HCT116 (cell line): ENCODE results near the gene COPS8. TPM values are rescaled to one million over a fixed set of nuclear protein-coding genes. Genes with fewer than 3 reads are reported as not detected.

ENCODE experiments used
- ATAC-seq: fragments of 200-7000 bp; cut with Tn5 transposase; 2 replicates; pipeline ENCODE4 v1.9.1; 2020; ENCODE audit warnings: mild to moderate bottlenecking, moderate library complexity
- BruUV-seq: library from RNA; stranded (reverse); fragments of 400-500 nt; replicated peaks from 2 replicates; lab custom pipeline; 2021; lab: Mats Ljungman, UMichigan
- CTCF ChIA-PET: fragments of 300-600 bp; sonication (Branson Sonifier 250); formaldehyde crosslinking; loops from one replicate; lab custom pipeline; 2021; ENCODE audit warnings: antibody characterized with exemption; lab: Charles Lee
- POLR2A ChIA-PET: fragments of 300-600, 350-600 bp; sonication (Branson Sonifier 250); formaldehyde crosslinking; loops from one replicate; lab custom pipeline; 2021; ENCODE audit warnings: antibody characterized with exemption; lab: Charles Lee
- RAD21 ChIA-PET, 2 experiments: fragments of 300-600 bp; sonication (Branson Sonifier 250); formaldehyde crosslinking; loops; one replicate each; lab custom pipeline; 2023; ENCODE audit warnings: low total read pairs in 2 of 2; ENCODE audit not compliant: uncharacterized antibody in 2 of 2, unreplicated experiment in 2 of 2, low non-redundant PET in 1 of 2; lab: Charles Lee
- DNase-seq: peaks from one replicate; pipeline ENCODE4 v3.0.0-alpha.2; 2010; ENCODE audit warnings: low read depth, low spot score
- H2AFZ ChIP-seq: fragments of 200-600 bp; shearing (Covaris generic), sonication (generic); 2 replicates; pipeline ENCODE4 v1.6.1; 2017; ENCODE audit warnings: low read depth, mixed run types, mixed read lengths, antibody characterized with exemption, low read length; ENCODE audit not compliant: poor library complexity, severe bottlenecking
- H3K27ac ChIP-seq: 2 replicates; pipeline ENCODE4 v1.5.1; 2012; ENCODE audit warnings: low read depth, low read length
- H3K27me3 ChIP-seq: fragments of 200-600 bp; sonication (generic); 2 replicates; pipeline ENCODE4 v1.6.1; 2016; ENCODE audit warnings: mixed run types, low read length, mixed read lengths; ENCODE audit not compliant: insufficient read depth
- H3K36me3 ChIP-seq, 2 experiments: fragments of 200-500 bp in 1 of 2; fragments of 200-600 bp in 1 of 2; sonication (Bioruptor generic) in 1 of 2; sonication (generic) in 1 of 2; 2 replicates each; pipeline versions ENCODE4 v1.5.1 to v1.6.1; 2014 to 2016; ENCODE audit warnings: low read length in 2 of 2, inconsistent platforms in 1 of 2, mixed read lengths in 1 of 2, mixed run types in 1 of 2; ENCODE audit not compliant: insufficient read depth in 2 of 2, control insufficient read depth in 1 of 2
- H3K4me1 ChIP-seq, 2 experiments: fragments of 200-600 bp in 1 of 2; sonication (generic) in 1 of 2; 2 replicates each; pipeline versions ENCODE4 v1.5.1 to v1.6.1; 2012 to 2017; ENCODE audit warnings: low read length in 2 of 2, inconsistent platforms in 1 of 2, mild to moderate bottlenecking in 1 of 2, mixed read lengths in 1 of 2, mixed run types in 1 of 2, moderate library complexity in 1 of 2; ENCODE audit not compliant: insufficient read depth in 2 of 2, control insufficient read depth in 1 of 2
- H3K4me2 ChIP-seq: fragments of 200-600 bp; sonication (generic); 2 replicates; pipeline ENCODE4 v1.6.1; 2017; ENCODE audit warnings: mixed run types, low read length, mixed read lengths
- H3K4me3 ChIP-seq, 2 experiments: fragments of 200-600 bp in 1 of 2; sonication (generic) in 1 of 2; replicated peaks in 1 of 2; 2 replicates each; pipeline ENCODE4 v1.5.1; 2011 to 2016; ENCODE audit warnings: low read length in 2 of 2, control low read depth in 1 of 2, low read depth in 1 of 2, mild to moderate bottlenecking in 1 of 2, mixed read lengths in 1 of 2, mixed run types in 1 of 2
- H3K79me2 ChIP-seq: fragments of 200-600 bp; sonication (generic); 2 replicates; pipeline ENCODE4 v1.6.1; 2017; ENCODE audit warnings: mild to moderate bottlenecking, mixed run types, low read length, moderate library complexity, mixed read lengths; ENCODE audit not compliant: insufficient read depth
- H3K9ac ChIP-seq: fragments of 200-600 bp; sonication (generic); 2 replicates; pipeline ENCODE4 v1.6.1; 2016; ENCODE audit warnings: low read length, mixed read lengths
- H3K9me2 ChIP-seq: fragments of 200-600 bp; sonication (generic), shearing (Covaris generic); 2 replicates; pipeline ENCODE4 v1.6.1; 2017; ENCODE audit warnings: mixed run types, mild to moderate bottlenecking, moderate library complexity; ENCODE audit not compliant: insufficient read depth
- H3K9me3 ChIP-seq, 2 experiments: fragments of 200-500 bp in 1 of 2; fragments of 200-600 bp in 1 of 2; sonication (Bioruptor generic) in 1 of 2; sonication (generic) in 1 of 2; 2 replicates each; pipeline ENCODE4 v1.6.1; 2014 to 2017; ENCODE audit warnings: low read length in 2 of 2, mixed read lengths in 2 of 2, inconsistent platforms in 1 of 2, low read depth in 1 of 2, mild to moderate bottlenecking in 1 of 2, mixed run types in 1 of 2, moderate library complexity in 1 of 2; ENCODE audit not compliant: control insufficient read depth in 1 of 2, insufficient read depth in 1 of 2
- H4K20me1 ChIP-seq: fragments of 200-600 bp; sonication (generic), shearing (Covaris generic); 2 replicates; pipeline ENCODE4 v1.6.1; 2017; ENCODE audit warnings: mixed run types, mild to moderate bottlenecking, moderate library complexity; ENCODE audit not compliant: insufficient read depth
- CEBPB ChIP-seq: IDR thresholded peaks from 2 replicates; pipeline ENCODE4 v1.6.1; 2012; ENCODE audit warnings: low read depth
- EGR1 ChIP-seq: IDR thresholded peaks from 2 replicates; pipeline ENCODE4 v1.6.1; 2012; ENCODE audit warnings: low read depth
- ELF1 ChIP-seq: IDR thresholded peaks from 2 replicates; pipeline ENCODE4 v1.6.1; 2012; ENCODE audit warnings: low read depth, borderline replicate concordance
- EZH2 ChIP-seq: fragments of 200-600 bp; sonication (generic); IDR thresholded peaks from 2 replicates; pipeline ENCODE4 v1.6.1; 2017; ENCODE audit warnings: antibody characterized with exemption, mixed run types
- EZH2phosphoT487 ChIP-seq: fragments of 200-600 bp; IDR thresholded peaks from 2 replicates; pipeline ENCODE4 v1.6.1; 2018; ENCODE audit warnings: antibody characterized with exemption, borderline replicate concordance
- JUND ChIP-seq: IDR thresholded peaks from 2 replicates; pipeline ENCODE4 v1.6.1; 2012
- RAD21 ChIP-seq: IDR thresholded peaks from 2 replicates; pipeline ENCODE4 v1.6.1; 2012; ENCODE audit warnings: low read depth, mild to moderate bottlenecking
- SP1 ChIP-seq: IDR thresholded peaks from 2 replicates; pipeline ENCODE4 v1.6.1; 2012; ENCODE audit warnings: low read depth
- SRF ChIP-seq: IDR thresholded peaks from 2 replicates; pipeline ENCODE4 v1.6.1; 2012; ENCODE audit warnings: low read depth
- TCF7L2 ChIP-seq: IDR thresholded peaks from 2 replicates; pipeline ENCODE4 v1.7.0; 2011; ENCODE audit warnings: borderline replicate concordance, inconsistent platforms; ENCODE audit not compliant: insufficient read depth, insufficient read length; ENCODE audit errors: extremely low read depth
- ZFX ChIP-seq: fragments of 450-650 bp; IDR thresholded peaks from 2 replicates; pipeline ENCODE4 v1.6.1; 2017
- ZNF274 ChIP-seq: fragments of 200-500 bp; sonication (Bioruptor generic); IDR thresholded peaks from 2 replicates; pipeline ENCODE4 v1.6.1; 2014; ENCODE audit warnings: mild to moderate bottlenecking, low read depth, low read length, inconsistent platforms
- intact Hi-C: fragments of 100-400 bp; cut with micrococcal nuclease; formaldehyde crosslinking; loops from 2 replicates; pipeline ENCODE4 v1.10.0; 2022
- total RNA-seq: library from RNA; stranded (reverse); gene quantifications from one replicate; pipeline ENCODE4 v1.2.1, GENCODE V29; 2021; ENCODE audit not compliant: unreplicated experiment
- TF ChIP-seq, protein P1 (sequence below): IDR thresholded peaks from 2 replicates; pipeline ENCODE4 v1.6.1; 2012
- TF ChIP-seq, protein P2 (sequence below): IDR thresholded peaks from 2 replicates; pipeline ENCODE4 v1.6.1; 2012
- TF ChIP-seq, protein P3 (sequence below): IDR thresholded peaks from 2 replicates; pipeline ENCODE4 v1.6.1; 2011; ENCODE audit warnings: mild to moderate bottlenecking, low read length, moderate library complexity; ENCODE audit not compliant: insufficient replicate concordance; ENCODE audit errors: extremely low read depth

The COPS8 gene
- total RNA-seq, 1 experiment from 2014 or later = 42.2 TPM

DNA sequence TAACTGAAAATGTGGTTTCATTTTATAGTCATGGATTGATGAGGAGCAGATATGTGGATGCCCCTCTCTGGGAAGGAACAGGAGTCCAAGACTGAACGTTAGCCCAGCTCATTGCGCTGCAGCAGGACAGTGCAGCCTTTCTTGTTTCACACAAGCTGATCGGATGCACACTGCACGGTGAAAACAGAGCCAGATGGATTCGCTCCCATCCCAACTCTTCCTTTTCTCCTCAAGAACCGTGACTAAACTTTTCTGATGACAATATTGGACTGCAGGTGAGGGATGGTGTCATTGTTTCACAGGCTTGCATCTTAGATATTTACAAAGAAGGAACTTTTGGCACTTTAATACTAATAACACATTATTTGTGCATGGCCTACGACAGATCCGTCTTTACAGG, 33.8 kb upstream of the COPS8 start:
- RAD21 ChIA-PET = no interaction called here
- Histone ChIP-seq H3K9me2 (no peaks in the 10 kb centered on the region), H3K79me2 (no peaks in the 10 kb centered on the region), H2AFZ (no peak overlapping the region), H3K36me3 (no peaks in the 10 kb centered on the region), H3K9ac (no peak overlapping the region), H3K27ac (no peak overlapping the region), H3K27me3 (no peaks in the 10 kb centered on the region), H3K4me3 (no peak overlapping the region), H3K4me2 (no peak overlapping the region), H3K9me3 (peaks cover 5 to 19% of the 10 kb centered on the region in 2 experiments; a peak in 3 of 4 replicates), H4K20me1 (no peaks in the 10 kb centered on the region; the same call in 1 of the 2 replicates), H3K4me1 (no peaks in the 10 kb centered on the region)
- ATAC-seq = no peak
- TF ChIP-seq ZFX (no peak), ELF1 (no peak), CEBPB (no peak), SP1 (no peak), EZH2 (no peak), EGR1 (no peak), EZH2phosphoT487 (no peak), RAD21 (no peak), JUND (no peak)
- TF ChIP-seq, protein P1, sequence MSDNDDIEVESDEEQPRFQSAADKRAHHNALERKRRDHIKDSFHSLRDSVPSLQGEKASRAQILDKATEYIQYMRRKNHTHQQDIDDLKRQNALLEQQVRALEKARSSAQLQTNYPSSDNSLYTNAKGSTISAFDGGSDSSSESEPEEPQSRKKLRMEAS = no peak
- TF ChIP-seq, protein P2, sequence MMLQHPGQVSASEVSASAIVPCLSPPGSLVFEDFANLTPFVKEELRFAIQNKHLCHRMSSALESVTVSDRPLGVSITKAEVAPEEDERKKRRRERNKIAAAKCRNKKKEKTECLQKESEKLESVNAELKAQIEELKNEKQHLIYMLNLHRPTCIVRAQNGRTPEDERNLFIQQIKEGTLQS = no peak
- no peak for DNase-seq
- intact Hi-C loops = no loop called here
- no TSS peak for BruUV-seq
- POLR2A ChIA-PET = no interaction called here
- CTCF ChIA-PET = no interaction called here

DNA sequence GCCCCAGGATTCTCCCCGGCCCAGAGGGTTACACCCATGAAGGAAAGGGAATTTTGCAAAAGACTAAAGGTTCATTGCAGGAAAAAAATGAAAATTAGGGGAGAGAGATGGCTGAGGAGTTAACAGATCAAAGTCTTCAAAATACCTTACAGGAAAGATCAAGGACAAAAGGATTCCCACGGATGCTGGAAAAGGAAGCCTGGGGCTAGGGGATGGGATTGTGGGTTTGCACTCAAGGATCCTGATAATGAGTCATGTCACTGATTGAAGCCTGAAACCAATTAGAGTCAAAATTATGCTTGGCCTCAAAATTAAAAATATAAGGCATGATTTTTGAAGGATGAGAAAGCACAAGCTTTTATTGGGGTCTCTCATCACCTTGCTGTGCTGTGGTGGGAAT, 32.6 kb upstream of the COPS8 start:
- TF ChIP-seq TCF7L2 (no peak), SRF (no peak), JUND (no peak), ZNF274 (no peak)
- TF ChIP-seq, protein P3, sequence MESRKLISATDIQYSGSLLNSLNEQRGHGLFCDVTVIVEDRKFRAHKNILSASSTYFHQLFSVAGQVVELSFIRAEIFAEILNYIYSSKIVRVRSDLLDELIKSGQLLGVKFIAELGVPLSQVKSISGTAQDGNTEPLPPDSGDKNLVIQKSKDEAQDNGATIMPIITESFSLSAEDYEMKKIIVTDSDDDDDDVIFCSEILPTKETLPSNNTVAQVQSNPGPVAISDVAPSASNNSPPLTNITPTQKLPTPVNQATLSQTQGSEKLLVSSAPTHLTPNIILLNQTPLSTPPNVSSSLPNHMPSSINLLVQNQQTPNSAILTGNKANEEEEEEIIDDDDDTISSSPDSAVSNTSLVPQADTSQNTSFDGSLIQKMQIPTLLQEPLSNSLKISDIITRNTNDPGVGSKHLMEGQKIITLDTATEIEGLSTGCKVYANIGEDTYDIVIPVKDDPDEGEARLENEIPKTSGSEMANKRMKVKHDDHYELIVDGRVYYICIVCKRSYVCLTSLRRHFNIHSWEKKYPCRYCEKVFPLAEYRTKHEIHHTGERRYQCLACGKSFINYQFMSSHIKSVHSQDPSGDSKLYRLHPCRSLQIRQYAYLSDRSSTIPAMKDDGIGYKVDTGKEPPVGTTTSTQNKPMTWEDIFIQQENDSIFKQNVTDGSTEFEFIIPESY = no peak
- Histone ChIP-seq H3K9me2 (no peaks in the 10 kb centered on the region), H3K36me3 (no peaks in the 10 kb centered on the region), H3K9ac (no peak overlapping the region), H3K9me3 (peaks cover 5 to 14% of the 10 kb centered on the region in 2 experiments; a peak in 3 of 4 replicates), H3K27ac (no peak overlapping the region), H3K4me3 (no peak overlapping the region), H3K4me1 (no peaks in the 10 kb centered on the region), H4K20me1 (no peaks in the 10 kb centered on the region; the same call in 1 of the 2 replicates), H2AFZ (no peak overlapping the region), H3K27me3 (no peaks in the 10 kb centered on the region), H3K4me2 (no peak overlapping the region), H3K79me2 (no peaks in the 10 kb centered on the region)
- ChIA-PET RAD21 (no interaction called here), CTCF (no interaction called here), POLR2A (no interaction called here)
- ATAC-seq (no peak), DNase-seq (no peak)
- intact Hi-C loops = no loop called here
- BruUV-seq = no TSS peak
